SK-N-MC (cell line): ENCODE measurements around the gene PRDM16.
"Not testable (repeated sequence)": the region's sequence is repeated elsewhere in the genome, so short reads cannot be mapped to it uniquely, and the experiment has no call there.

ENCODE experiments used
- EZH2 ChIP-seq: fragments of 200-600 bp; sonication (generic); IDR thresholded peaks from one replicate; pipeline ENCODE4 v1.6.1; 2017; ENCODE audit warnings: antibody characterized with exemption
- FOXP2 ChIP-seq: optimal IDR thresholded peaks from 2 replicates; pipeline ENCODE3; 2011; ENCODE audit warnings: mild to moderate bottlenecking, moderate library complexity; ENCODE audit not compliant: insufficient read depth; ENCODE audit errors: extremely low read length, control extremely low read depth
- POLR2AphosphoS5 ChIP-seq: IDR thresholded peaks from 2 replicates; pipeline ENCODE4 v1.6.1; 2012; ENCODE audit warnings: mild to moderate bottlenecking, low read depth, low read length, borderline replicate concordance

DNA sequence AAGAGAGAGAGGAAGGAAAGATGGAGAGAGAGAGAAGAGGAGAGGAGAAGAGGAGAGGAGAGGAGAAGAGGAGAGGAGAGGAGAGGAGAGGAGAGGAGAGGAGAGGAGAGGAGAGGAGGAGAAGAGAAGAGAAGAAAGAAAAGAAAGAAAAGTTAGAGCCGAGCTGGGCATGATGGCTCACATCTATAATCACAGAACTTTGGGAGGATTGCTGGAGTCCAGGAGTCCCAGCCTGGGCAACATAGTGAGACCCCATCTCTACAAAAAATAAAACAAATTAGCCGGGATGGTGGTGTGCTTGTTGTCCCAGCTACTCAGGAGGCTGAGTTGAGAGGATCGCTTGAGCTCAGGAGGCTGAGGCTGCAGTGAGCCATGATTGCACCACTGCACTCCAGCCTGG lies 171.0 kb downstream of the PRDM16 start:
- not testable (repeated sequence) for TF ChIP-seq EZH2, POLR2AphosphoS5, FOXP2
